SK-N-SH treated with all-trans-retinoic acid at 6 μM for 48 hours (cell line): Measurements from ENCODE around the gene FAM234B.

Experiments used
- ARNTL ChIP-seq: fragments of 450-650 bp; formaldehyde crosslinking; IDR thresholded peaks from 2 replicates; pipeline ENCODE4 v1.5.0; 2020; ENCODE audit warnings: low read depth, mild to moderate bottlenecking, moderate library complexity, borderline replicate concordance
- CREB5 ChIP-seq: fragments of 250-450 bp; sonication (Bioruptor Pico); IDR thresholded peaks from 2 replicates; pipeline ENCODE4 v1.5.1; 2020; ENCODE audit warnings: low read depth, mild to moderate bottlenecking, moderate library complexity
- CSDC2 ChIP-seq: fragments of 250-450 bp; sonication (Bioruptor Pico); IDR thresholded peaks from 2 replicates; pipeline ENCODE4 v1.5.0; 2020; ENCODE audit warnings: mild to moderate bottlenecking, moderate library complexity
- ESRRG ChIP-seq: fragments of 250-450 bp; sonication (Bioruptor Pico); IDR thresholded peaks from 2 replicates; pipeline ENCODE4 v1.6.1; 2021; ENCODE audit warnings: mild to moderate bottlenecking
- GLIS3 ChIP-seq: fragments of 250-450 bp; sonication (Bioruptor Pico); IDR thresholded peaks from 2 replicates; pipeline ENCODE4 v1.5.0; 2020; ENCODE audit warnings: mild to moderate bottlenecking, moderate library complexity
- OSR1 ChIP-seq: fragments of 250-450 bp; sonication (Bioruptor Pico); IDR thresholded peaks from 2 replicates; pipeline ENCODE4 v1.8.0; 2022; ENCODE audit warnings: moderate library complexity, mild to moderate bottlenecking, inconsistent platforms
- PATZ1 ChIP-seq: fragments of 250-450 bp; sonication (Bioruptor Pico); IDR thresholded peaks from 2 replicates; pipeline ENCODE4 v1.8.0; 2020; ENCODE audit warnings: mild to moderate bottlenecking, moderate library complexity, borderline replicate concordance
- RARB ChIP-seq: fragments of 250-450 bp; sonication (Bioruptor Pico); IDR thresholded peaks from 2 replicates; pipeline ENCODE4 v1.8.0; 2021; ENCODE audit warnings: mild to moderate bottlenecking, moderate library complexity
- TCF4 ChIP-seq: fragments of 250-450 bp; sonication (Bioruptor Pico); IDR thresholded peaks from 2 replicates; pipeline ENCODE4 v1.8.0; 2021; ENCODE audit warnings: mild to moderate bottlenecking, moderate library complexity, borderline replicate concordance
- TOX ChIP-seq: fragments of 250-450 bp; sonication (Bioruptor Pico); IDR thresholded peaks from 2 replicates; pipeline ENCODE4 v1.8.0; 2021; ENCODE audit warnings: mild to moderate bottlenecking, moderate library complexity, borderline replicate concordance
- TSHZ2 ChIP-seq: fragments of 250-450 bp; sonication (Bioruptor Pico); IDR thresholded peaks from 2 replicates; pipeline ENCODE4 v1.5.0; 2020; ENCODE audit warnings: mild to moderate bottlenecking, moderate library complexity
- ZFP3 ChIP-seq: fragments of 250-450 bp; sonication (Bioruptor Pico); IDR thresholded peaks from 2 replicates; pipeline ENCODE4 v1.5.0; 2020; ENCODE audit warnings: mild to moderate bottlenecking, moderate library complexity
- ZFP30 ChIP-seq: fragments of 450-650 bp; formaldehyde crosslinking; IDR thresholded peaks from 2 replicates; pipeline ENCODE4 v1.5.0; 2022; ENCODE audit warnings: mild to moderate bottlenecking, moderate library complexity

- TF ChIP-seq ARNTL (CRISPR knock-in tag) = no peak
- no peak for TF ChIP-seq OSR1
- no peak for TF ChIP-seq ZFP3 (CRISPR knock-in tag)
- TF ChIP-seq ESRRG (CRISPR knock-in tag) = no peak
- no peak for TF ChIP-seq CREB5
- TF ChIP-seq TOX (CRISPR knock-in tag) = no peak
- no peak for TF ChIP-seq RARB (CRISPR knock-in tag)
- TF ChIP-seq ZFP30 (CRISPR knock-in tag) = no peak
- TF ChIP-seq CSDC2 (CRISPR knock-in tag) = no peak
- no peak for TF ChIP-seq TCF4
- TF ChIP-seq GLIS3 (CRISPR knock-in tag) = no peak
- no peak for TF ChIP-seq PATZ1 (CRISPR knock-in tag)
- no peak for TF ChIP-seq TSHZ2 (CRISPR knock-in tag)
Measured at GRCh38 chr12:13088496-13088895, 44.3 kb downstream of the FAM234B start.
